Lower leg skin (tissue), 4 donors: Measurements from ENCODE around the gene AKAP6. TPM values are rescaled to one million over a fixed set of nuclear protein-coding genes. Genes with fewer than 3 reads are reported as not detected.

Experiments
- DNase-seq, 2 donors: peaks; one replicate each; pipeline ENCODE4 v3.0.0-alpha.2; 2019; ENCODE audit warnings: low spot score in 2 of 2
- H3K4me3 ChIP-seq: fragments of 200-600 bp; sonication (generic); 2 replicates; pipeline ENCODE4 v1.5.1; 2017; ENCODE audit warnings: mild to moderate bottlenecking, low read depth; ENCODE audit not compliant: poor library complexity, severe bottlenecking
- CTCF ChIP-seq, 3 donors: fragments of 450-650 bp; IDR thresholded peaks; one replicate each; pipeline ENCODE4 v1.5.1; 2016; ENCODE audit warnings: antibody characterized with exemption in 3 of 3, mild to moderate bottlenecking in 3 of 3, moderate library complexity in 2 of 3
- POLR2A ChIP-seq, 2 donors: fragments of 450-650 bp; IDR thresholded peaks; one replicate each; pipeline ENCODE4 v1.6.1; 2016 to 2017; ENCODE audit warnings: antibody characterized with exemption in 2 of 2, mild to moderate bottlenecking in 1 of 2, moderate library complexity in 1 of 2
- WGBS, 2 donors: methylation state at CpG; one replicate each; pipeline ENCODE4 v1.1.5; 2018; 5-methylcytosine and 5-hydroxymethylcytosine counted together
- intact Hi-C: fragments of 100-400 bp; cut with DNase I; formaldehyde crosslinking; loops from one replicate; pipeline ENCODE4 v1.15.0; 2023; ENCODE audit warnings: low total_unique reads
- total RNA-seq, 4 donors: library from RNA; depleted of rRNA; stranded (reverse); fragments of >200 nt; gene quantifications; one replicate each; pipeline ENCODE4 v1.1.0, GENCODE V29; 2016

The AKAP6 gene
- total RNA-seq, 4 donors from 2014 or later, result 2.3 to 13.3 (median 3.6) TPM

GRCh38 chr14:32530800-32531199, 201.7 kb downstream of the AKAP6 start:
- 44 to 61% methylated on average over 1 of the region's 1 CpG for WGBS, 2 donors
- intact Hi-C loops, result no loop called here
- DNase-seq, result no peak
- TF ChIP-seq POLR2A (IDR thresholded peaks at IDR 0.05), result no peak
- TF ChIP-seq CTCF (IDR thresholded peaks at IDR 0.05), result no peak
- H3K4me3 ChIP-seq, result no peak overlapping the region

GRCh38 chr14:32531942-32532515, 202.9 kb downstream of the AKAP6 start:
- no peak for DNase-seq
- WGBS, 2 donors, result 38 to 41% methylated on average over 2 of the region's 2 CpGs
- intact Hi-C loops, result no loop called here
- TF ChIP-seq CTCF (IDR thresholded peaks at IDR 0.05) (no peak), POLR2A (IDR thresholded peaks at IDR 0.05) (no peak)
- no peak overlapping the region for H3K4me3 ChIP-seq

DNA sequence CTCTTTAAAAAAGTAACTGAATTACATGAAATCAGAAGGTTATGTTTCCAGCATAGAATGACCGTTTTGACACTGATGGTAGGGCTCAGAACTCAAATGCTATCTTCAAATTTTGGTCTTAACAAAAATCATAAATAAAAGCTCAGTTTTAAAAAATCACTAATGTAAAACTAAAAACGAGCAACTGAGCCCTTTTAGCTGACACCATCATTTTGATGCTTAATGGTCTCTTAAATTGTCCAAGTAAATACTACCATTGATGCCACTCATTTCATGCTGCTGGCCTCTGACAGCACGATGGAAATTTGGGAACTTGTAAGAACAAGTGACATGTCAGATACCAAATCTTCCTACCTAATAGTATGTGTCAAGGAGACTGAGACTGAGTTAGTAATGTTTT, 205.0 kb downstream of the AKAP6 start:
- intact Hi-C loops, result no loop called here
- no peak overlapping the region for H3K4me3 ChIP-seq
- no peak for DNase-seq
- TF ChIP-seq POLR2A (IDR thresholded peaks at IDR 0.05), result no peak
- TF ChIP-seq CTCF (IDR thresholded peaks at IDR 0.05), result no peak
- WGBS, 2 donors, result 74 to 84% methylated on average over 3 of the region's 3 CpGs

DNA sequence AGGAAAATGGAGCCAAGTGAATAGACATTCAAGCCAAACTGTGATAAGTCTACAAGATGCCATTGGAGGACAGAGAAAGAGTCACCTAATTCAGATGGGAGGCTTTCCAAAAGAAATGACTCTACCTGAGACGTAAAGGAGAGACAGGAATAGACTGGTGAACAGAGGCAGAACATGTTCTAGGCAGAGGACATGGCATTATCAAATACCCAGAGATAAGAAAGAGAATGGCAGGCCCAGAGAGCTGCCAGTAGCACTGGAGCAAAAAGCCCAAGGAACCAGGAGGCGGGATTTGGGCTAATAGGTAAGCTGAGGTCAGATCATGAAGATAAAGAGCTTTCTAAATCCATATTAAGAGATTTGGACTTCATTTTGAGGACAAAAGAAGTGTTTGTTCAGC, 207.1 kb downstream of the AKAP6 start:
- DNase-seq, result no peak
- H3K4me3 ChIP-seq, result no peak overlapping the region
- intact Hi-C loops, result no loop called here
- TF ChIP-seq CTCF (IDR thresholded peaks at IDR 0.05), result no peak
- TF ChIP-seq POLR2A (IDR thresholded peaks at IDR 0.05), result no peak
- 68 to 81% methylated on average over 2 of the region's 2 CpGs for WGBS, 2 donors

DNA sequence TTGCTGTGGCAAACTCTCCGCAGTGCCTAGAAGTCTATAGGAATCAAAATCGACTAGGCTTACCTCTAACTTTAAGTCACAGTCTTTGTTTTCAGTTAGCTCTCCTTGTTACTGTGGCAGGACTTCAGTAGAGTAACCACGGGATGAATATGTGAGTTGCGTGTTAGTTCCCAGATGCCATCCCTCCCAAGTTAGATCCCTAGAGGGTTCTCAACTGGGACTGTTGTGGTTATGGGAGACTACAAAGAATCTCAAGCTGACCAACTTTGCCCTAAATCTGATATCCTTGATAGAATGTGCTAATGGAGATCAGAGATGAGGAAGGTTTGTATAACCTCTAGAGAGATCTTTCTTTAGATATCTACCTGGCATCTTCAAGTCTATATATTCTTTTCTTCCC, 208.1 kb downstream of the AKAP6 start:
- DNase-seq, result no peak
- intact Hi-C loops, result no loop called here
- H3K4me3 ChIP-seq, result no peak overlapping the region
- WGBS, 2 donors, result 86 to 89% methylated on average over 4 of the region's 4 CpGs
- TF ChIP-seq CTCF (IDR thresholded peaks at IDR 0.05) (no peak), POLR2A (IDR thresholded peaks at IDR 0.05) (no peak)

DNA sequence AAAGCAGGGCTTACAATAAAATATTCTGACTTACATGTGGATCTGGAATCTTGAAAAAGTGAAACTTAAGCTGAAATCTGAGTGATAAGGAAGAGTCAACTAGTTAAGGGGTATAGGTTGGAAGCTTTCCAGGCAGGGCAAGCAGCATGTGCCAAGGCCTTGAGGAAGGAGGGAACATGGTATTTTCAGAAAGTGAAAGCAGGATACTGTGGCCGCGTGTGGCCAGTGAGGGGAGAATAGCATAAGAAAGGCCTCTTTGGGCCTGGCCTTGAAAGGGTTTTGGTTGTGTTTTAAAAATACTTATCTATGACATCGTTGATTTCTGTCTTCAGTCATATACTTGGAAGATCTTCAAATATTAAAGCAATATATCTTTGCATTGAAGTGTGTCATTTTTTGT, 213.4 kb downstream of the AKAP6 start:
- intact Hi-C loops, result no loop called here
- no peak overlapping the region for H3K4me3 ChIP-seq
- 48 to 64% methylated on average over 3 of the region's 3 CpGs for WGBS, 2 donors
- TF ChIP-seq POLR2A (IDR thresholded peaks at IDR 0.05), result no peak
- no peak for TF ChIP-seq CTCF (IDR thresholded peaks at IDR 0.05)
- no peak for DNase-seq
